ENCODE data around the gene SRRM3. TPM values are rescaled to one million over a fixed set of nuclear protein-coding genes. Genes with fewer than 3 reads are reported as not detected.

The SRRM3 gene
- total RNA-seq, 1 experiment from 2014 or later = 12.7 TPM

- DNase-seq (ENCODE audit: low read depth, low spot score) (no peak), ATAC-seq (no peak)
- no TSS peak for BruUV-seq (replicated peaks)
- Histone ChIP-seq H2AFZ (ENCODE audit: low read depth, low read length, poor library complexity, severe bottlenecking) (no peak overlapping the region), H3K9me2 (ENCODE audit: insufficient read depth) (no peaks in the 10 kb centered on the region), H3K4me2 (ENCODE audit: low read length) (no peak overlapping the region), H3K27ac (ENCODE audit: low read depth, low read length) (no peak overlapping the region), H3K4me1 (ENCODE audit: control insufficient read depth in 1 of 2, insufficient read depth in 2 of 2, low read length in 2 of 2) (0 out of 4 replicates have a peak, but pooled peaks cover 0 to 2% of the 10 kb centered on the region in 2 experiments), H4K20me1 (ENCODE audit: insufficient read depth) (no peaks in the 10 kb centered on the region), H3K9me3 (ENCODE audit: control insufficient read depth in 1 of 2, insufficient read depth in 1 of 2, low read depth in 1 of 2, low read length in 2 of 2) (no peaks in the 10 kb centered on the region), H3K9ac (ENCODE audit: low read length) (no peak overlapping the region), H3K4me3 (replicated peaks in 1 of 2; ENCODE audit: low read depth in 1 of 2, low read length in 2 of 2) (no peak overlapping the region), H3K27me3 (ENCODE audit: insufficient read depth, low read length) (no peaks in the 10 kb centered on the region), H3K36me3 (ENCODE audit: control insufficient read depth in 1 of 2, insufficient read depth in 2 of 2, low read length in 2 of 2) (no peaks in the 10 kb centered on the region), H3K79me2 (ENCODE audit: insufficient read depth, low read length) (no peaks in the 10 kb centered on the region)
- ChIA-PET CTCF (interaction anchor here (1.1 kb wide), 1 partner anchor 9 kb away, joined by 3 read pairs; no protein-coding TSS in a partner anchor), POLR2A (no interaction called here), RAD21 (ENCODE audit: low non-redundant PET in 1 of 2, low total read pairs in 2 of 2, uncharacterized antibody in 2 of 2, unreplicated experiment in 2 of 2) (no interaction called here)
- intact Hi-C loops (cut with micrococcal nuclease) = no loop called here
- TF ChIP-seq ATF3 (IDR thresholded peaks at IDR 0.05) (no peak), JUND (IDR thresholded peaks at IDR 0.05) (no peak), POLR2AphosphoS5 (IDR thresholded peaks at IDR 0.05; ENCODE audit: low read depth, low read length) (no peak), FOSL1 (IDR thresholded peaks at IDR 0.05; ENCODE audit: low read depth) (no peak), CEBPB (IDR thresholded peaks at IDR 0.05; ENCODE audit: low read depth) (no peak), RAD21 (IDR thresholded peaks at IDR 0.05; ENCODE audit: low read depth) (no peak), REST (IDR thresholded peaks at IDR 0.05; ENCODE audit: low read depth) (no peak), TCF7L2 (IDR thresholded peaks at IDR 0.05; ENCODE audit: borderline replicate concordance, extremely low read depth, insufficient read depth, insufficient read length) (no peak)
Observed at GRCh38 chr7:76272142-76272541, 70.4 kb downstream of the SRRM3 start.

All from HCT116 (cell line).